CD4-positive, alpha-beta T cell treated with Interleukin-1 beta for 1 hour (primary cell): ENCODE results near the gene KRTCAP2.
"Not testable (repeated sequence)": the region's sequence is repeated elsewhere in the genome, so short reads cannot be mapped to it uniquely, and the experiment has no call there.

ENCODE experiments used
- DNase-seq, 2 donors: peaks; one replicate each; pipeline ENCODE4 v3.0.0-alpha.2; 2020 to 2022

The KRTCAP2 gene

DNA sequence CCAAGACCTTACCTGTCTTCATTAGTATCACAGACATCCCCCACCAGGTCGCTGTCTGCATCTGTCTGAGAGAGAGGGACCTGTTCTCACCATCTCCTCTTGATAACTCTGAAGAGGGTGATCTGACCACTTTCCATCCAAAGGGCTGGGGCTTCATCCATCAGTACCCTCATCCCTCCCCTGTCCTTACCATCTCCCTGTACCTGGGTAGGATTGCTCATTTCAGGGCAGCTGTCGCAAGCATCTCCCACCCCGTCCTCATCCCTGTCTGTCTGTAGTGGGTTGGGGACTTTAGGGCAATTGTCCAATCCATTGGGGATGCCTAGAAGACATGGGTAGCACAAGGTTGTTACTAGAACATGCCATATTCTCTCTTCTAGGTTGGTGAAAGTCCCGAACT is 26.7 kb upstream of the KRTCAP2 start:
- no peak for DNase-seq

GRCh38 chr1:155198547-155198906 is 25.4 kb upstream of the KRTCAP2 start:
- DNase-seq: no peak

DNA sequence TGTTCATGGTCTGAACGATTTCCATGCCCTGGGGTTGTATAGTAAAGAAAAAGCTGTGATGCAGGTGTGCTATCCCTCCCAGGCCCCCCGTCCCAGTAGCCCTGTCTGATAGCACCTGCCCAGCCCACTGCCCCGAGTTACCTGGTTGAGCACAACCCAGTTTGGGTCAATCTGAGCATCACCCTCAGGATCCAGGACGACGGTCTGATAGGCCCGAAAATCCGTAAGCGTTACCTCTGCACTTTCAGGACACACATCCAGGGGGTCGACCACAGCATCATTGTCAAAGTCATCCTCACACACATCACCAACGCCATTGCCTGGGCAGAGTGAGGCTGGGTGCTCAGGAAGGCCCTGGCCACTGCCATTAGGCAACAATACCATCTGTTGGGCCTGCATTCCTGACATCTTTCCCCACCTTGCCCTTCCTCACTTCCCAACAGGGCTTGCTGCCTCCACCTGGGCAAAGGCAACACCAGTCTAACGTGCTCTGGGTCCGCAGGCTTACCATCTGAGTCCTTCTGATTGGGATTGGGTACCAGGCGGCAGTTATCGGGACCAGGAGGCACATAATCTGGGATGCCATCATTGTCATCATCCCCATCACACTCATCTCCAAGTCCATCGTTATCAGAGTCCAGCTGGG is 24.9 kb upstream of the KRTCAP2 start:
- no peak for DNase-seq

- DNase-seq: no peak
These were observed 24.0 kb upstream of the KRTCAP2 start for GRCh38 chr1:155196893-155197638.

GRCh38 chr1:155196103-155196892 is 23.2 kb upstream of the KRTCAP2 start:
- DNase-seq: no peak

GRCh38 chr1:155195201-155196102 is 22.3 kb upstream of the KRTCAP2 start:
- no peak for DNase-seq

- DNase-seq: not testable (repeated sequence)
These were observed 20.8 kb upstream of the KRTCAP2 start for GRCh38 chr1:155193991-155194240.

DNA sequence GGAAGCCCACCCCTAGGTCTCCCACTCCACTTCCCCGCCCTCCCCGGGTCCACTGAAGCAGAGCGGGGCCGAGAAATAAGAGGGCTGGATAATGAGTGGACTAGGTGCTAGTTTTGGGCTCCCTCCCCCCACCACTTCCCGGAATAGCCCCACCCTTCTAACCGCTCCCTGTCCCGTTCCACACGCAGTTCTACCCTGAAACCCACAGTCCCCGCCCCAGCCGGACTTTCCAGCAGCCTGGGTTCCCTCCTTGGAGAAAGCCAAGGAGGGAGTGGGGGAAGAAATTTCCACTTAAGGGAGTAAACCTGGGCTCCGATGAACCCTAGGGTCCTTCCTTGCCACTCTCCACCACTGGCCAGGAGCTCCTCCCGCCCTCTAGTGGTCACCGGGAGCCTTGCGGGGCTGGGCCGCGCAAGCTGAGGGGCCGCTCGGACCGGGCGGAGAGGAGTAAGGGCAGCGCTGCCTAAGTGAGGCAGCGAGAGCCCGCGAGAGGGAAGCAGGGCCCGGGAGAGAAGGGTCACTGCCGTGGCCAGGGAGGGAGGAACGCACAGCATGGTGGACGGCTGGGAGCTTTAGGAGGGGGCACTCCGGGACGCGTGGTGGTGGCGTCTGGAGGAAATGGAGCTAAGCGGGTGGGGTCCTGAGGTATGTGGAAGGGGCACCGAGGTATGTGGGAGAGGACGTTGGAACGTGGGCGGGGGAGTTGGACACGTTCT is 20.3 kb upstream of the KRTCAP2 start:
- peak; percentile 78 to 81 for DNase-seq

DNA sequence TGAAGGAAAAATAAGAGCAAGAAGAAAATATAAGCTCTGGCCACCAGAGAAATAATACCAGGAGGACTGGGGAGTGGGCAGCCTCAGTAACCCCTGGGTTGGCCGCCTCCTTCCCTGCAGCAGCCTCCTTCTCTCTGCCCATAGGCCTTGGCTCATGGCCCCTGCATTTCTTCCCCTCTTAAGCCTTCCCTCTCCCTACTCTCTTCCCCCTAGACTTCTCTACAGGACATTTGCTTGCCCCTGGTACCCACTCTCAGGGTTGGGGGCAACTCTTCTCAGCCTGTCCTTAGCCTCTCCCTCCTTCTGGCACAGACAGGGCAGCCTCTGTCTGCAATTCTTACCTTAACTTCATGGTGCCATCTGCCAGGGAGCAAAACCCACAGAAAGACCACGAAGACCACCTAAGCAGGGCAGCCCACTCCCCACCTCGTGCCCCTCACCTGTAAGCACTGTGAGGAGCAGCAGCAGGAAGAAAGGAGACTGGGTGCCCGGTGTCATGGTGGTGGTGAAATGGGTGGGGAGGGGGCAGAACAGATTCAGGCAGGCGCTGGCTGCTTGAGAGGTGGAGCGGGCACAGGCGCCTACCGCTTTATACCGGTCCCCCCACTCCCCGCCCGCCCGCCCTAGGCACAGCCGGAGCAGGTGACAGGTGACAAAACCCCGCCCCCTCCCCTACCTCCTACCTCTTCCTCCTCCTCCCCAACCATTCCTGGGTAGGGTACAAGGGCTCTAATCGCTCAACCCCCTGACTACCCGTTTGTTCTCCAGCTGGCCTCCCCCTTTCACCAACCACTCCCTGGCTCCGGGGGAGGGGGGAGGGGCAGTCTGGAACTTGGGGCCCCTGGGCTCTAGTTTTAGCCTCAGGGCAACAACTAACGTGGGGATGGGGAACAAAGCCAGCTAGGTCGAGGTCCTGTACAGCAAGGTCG is 19.5 kb upstream of the KRTCAP2 start:
- peak; percentile 47 to 65 for DNase-seq

DNA sequence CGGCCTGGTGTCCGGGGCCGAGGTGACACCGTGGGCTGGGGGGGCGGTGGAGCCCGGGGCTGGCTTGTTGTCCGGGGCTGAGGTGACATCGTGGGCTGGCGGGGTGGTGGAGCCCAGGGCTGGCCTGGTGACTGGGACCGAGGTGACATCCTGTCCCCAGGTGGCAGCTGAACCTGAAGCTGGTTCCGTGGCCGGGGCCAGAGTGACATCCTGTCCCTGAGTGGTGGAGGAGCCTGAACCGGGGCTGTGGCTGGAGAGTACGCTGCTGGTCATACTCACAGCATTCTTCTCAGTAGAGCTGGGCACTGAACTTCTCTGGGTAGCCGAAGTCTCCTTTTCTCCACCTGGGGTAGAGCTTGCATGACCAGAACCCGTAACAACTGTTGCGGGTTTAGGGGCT is 18.8 kb upstream of the KRTCAP2 start:
- no peak for DNase-seq

DNA sequence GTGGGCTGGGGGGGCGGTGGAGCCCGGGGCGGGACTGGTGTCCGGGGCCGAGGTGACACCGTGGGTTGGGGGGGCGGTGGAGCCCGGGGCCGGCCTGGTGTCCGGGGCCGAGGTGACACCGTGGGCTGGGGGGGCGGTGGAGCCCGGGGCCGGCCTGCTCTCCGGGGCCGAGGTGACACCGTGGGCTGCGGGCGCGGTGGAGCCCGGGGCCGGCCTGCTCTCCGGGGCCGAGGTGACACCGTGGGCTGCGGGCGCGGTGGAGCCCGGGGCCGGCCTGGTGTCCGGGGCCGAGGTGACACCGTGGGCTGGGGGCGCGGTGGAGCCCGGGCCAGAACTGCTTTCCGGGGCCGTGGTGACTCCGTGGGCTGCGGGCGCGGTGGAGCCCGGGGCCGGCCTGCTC is 16.8 kb upstream of the KRTCAP2 start:
- DNase-seq: not testable (repeated sequence)

DNA sequence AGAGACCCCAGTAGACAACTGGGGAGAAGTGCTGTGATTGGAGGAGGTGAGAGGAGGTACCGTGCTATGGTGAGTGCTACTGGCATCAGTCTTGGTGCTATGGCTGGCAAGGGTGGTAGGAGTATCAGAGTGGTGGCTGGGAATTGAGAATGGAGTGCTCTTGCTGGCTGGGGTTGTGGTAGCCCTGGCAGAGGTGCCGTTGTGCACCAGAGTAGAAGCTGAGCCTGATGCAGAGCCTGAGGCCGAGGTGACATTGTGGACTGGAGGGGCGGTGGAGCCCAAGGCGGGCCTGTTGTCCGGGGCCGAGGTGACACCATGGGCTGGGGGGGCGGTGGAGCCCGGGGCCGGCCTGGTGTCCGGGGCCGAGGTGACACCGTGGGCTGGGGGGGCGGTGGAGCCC is 15.2 kb upstream of the KRTCAP2 start:
- DNase-seq: no peak

GRCh38 chr1:155187456-155187891 is 14.4 kb upstream of the KRTCAP2 start:
- no peak for DNase-seq

DNA sequence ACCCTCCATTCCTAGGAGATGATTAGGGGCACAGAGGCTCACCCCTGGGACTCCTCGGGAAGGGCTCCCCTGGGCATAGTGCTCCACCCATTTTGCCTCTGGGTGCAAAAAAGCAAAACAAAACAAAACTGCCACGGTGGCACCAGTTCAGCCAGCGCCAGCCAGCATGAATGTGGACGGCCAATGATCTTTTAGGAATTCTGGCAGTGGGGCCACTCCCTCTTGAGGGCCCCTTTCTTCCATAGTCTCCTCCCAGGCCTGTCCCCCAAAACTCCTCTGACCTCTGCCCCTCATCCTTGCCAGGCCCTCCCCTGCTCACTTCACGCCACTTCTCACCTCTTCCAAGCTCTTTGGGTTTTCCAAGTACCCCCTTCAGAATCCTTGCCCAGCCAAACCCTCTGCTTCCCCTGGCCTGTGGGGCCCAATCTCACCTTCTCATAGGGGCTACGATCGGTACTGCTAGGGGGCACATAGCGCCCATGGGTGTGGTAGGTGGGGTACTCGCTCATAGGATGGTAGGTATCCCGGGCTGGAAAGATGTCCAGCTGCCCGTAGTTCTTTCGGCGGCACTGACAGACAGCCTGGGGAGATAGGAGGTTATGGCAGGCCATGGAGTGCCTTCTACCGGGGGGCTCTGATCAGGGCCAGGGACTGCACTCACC is 13.8 kb upstream of the KRTCAP2 start:
- no peak for DNase-seq

DNA sequence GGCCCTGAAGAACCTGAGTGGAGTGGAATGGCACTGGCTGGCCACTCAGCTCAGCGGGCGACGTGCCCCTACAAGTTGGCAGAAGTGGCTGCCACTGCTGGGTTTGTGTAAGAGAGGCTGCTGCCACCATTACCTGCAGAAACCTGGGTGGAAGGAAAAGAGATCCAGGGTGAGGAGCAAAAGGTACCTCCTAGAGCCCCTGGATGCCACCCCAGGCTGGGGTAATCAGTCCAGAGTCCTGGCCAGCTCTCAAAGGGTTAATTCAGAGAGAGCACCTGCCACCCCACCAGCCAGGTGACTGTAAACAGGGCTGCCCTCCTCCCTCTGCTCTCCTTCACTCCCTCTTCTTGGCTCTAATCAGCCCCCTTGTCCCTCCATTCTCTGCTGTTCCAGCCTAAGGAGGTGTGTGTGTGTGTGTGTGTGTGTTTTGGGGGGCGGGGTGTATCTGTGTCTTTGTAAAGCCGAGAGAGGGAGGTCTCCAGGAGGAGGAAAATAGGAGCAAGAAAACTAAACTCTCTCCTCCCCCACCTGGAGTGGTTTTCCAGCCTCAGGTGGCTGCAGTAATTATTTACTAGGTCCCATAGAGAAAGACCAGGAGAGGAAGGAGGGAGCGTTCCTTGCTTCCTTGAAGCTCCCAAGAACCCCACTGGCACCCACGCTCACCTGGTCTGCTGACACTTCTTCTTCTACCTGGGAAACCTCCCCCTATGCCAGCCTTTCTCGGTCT is 13.1 kb upstream of the KRTCAP2 start:
- no peak for DNase-seq

GRCh38 chr1:155185783-155186066 is 12.6 kb upstream of the KRTCAP2 start:
- DNase-seq: no peak

- DNase-seq: peak in 1 of 2 donors; percentile 67
These were observed 12.0 kb upstream of the KRTCAP2 start for GRCh38 chr1:155184835-155185782.

DNA sequence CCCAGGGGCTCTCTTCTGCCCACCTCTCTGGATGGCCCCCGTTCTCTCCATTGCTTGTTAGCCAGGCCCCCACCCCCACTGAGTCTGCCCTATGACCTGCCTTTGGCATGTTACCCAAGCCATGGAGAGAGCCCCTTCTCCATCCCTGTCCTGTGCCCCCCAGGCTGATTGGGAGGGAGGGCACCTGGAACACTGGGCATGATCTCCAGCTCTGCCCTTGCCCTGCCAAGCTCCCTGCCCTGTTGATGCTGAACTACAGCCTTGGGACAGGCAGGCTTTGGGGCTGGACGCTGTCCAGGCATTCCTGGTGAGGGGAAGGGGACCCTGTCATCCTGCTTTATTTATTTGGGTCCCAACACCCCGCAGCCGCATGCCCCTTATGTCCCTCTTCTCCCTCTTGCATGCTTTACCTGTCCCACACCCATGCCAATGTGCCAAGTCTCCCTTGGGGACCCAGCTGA is 11.3 kb upstream of the KRTCAP2 start:
- no peak for DNase-seq

DNA sequence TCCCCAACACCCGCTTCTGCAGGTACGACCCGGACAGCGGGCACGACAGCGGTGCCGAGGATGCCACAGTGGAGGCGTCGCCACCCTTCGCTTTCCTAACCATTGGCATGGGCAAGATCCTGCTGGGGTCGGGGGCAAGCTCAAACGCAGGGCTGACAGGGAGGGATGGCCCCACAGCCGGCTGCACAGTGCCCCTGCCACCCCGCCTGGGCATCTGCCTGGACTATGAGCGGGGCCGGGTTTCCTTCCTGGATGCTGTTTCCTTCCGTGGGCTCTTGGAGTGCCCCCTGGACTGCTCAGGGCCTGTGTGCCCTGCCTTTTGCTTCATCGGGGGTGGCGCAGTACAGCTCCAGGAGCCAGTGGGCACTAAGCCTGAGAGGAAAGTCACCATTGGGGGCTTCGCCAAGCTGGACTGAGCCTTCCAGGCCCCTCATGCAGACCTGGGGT is 10.7 kb upstream of the KRTCAP2 start:
- no peak for DNase-seq
